ENCODE results near the gene ECE2.

ECE2 gene

DNA sequence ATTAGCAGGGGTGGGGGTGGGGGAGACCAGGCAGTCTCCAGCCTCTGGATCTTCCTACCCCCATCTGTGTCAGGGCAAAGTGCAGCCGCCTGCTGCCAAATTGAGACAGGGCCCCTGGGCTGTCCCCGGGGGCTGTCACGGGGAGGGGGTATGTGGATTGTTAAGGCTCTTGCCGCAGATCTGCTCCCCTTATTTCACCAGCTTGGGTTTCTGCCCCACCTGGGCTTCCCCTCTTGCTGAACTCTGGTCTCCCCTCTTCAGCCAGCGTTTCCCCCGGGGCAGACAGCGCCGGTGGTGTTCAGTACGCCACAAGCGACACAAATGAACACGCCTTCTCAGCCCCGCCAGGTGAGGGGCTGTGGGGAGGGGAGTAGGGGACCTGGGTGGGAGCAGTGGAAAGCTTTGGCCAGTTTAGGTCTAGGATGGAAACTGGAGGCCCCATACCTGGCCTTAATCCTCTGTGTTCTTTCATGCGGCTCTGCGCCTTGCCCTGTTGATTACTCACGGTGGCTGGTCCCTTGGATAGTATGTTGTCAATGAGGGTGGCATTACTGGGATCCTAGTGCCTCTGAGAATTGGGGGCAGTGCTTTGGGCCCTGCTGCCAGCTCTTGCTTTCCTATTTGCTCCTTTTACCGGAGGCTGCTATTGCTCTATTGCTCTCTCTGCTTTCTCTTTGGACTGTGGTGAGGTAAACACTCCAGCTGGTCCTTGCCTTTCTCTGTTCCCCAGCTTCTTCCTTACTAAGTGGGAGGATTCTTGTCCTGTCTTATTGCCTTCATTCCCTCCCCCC, 40.2 kb downstream of the ECE2 start:
- no peak for DNase-seq

DNA sequence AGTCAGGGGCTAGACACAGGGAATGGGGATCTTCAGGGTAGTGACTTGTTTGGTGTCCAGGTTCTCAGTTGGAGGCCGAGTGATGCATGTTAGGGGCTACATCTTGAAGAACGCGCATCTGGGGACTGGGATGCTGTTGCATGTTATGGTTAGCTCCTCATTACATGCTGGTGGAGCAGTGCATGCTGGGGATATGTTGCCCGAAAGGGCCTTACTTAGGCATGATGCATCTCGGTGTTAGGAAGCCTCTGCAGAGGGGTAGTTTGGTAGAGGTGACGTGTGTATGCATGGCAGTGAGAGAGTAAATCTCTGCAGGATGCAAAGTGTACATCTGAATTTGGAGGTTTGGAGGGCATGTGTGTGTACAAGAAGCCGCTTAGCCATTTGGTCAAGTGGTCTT, 41.0 kb downstream of the ECE2 start:
- DNase-seq, result no peak

DNA sequence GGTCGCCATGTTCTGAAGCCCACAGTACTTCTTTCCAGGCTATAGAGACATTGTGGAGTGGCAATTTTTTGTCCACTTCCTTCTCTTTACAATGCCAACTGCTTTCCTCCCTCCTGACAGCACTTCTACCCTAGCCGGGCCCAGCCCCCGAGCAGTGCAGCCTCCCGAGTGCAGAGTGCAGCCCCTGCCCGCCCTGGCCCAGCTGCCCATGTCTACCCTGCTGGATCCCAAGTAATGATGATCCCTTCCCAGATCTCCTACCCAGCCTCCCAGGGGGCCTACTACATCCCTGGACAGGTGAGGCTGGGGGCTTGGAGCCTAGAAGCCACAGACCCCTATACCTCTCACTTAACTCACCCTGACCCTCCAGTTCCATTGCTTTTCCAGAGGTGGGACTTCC, 41.4 kb downstream of the ECE2 start:
- no peak for DNase-seq

DNA sequence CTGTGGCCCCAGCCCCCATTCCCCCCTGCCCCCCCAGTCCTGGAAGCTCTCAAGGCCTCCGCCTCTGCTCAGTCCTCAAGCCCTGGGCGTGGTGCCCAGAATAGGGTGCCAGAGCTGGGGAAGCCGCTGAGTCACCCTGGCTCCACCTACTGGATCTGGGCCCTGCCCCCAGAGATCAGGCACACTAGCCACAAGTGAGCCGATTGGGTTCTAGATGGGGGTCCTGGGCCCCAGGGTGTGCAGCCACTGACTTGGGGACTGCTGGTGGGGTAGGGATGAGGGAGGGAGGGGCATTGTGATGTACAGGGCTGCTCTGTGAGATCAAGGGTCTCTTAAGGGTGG, 44.3 kb downstream of the ECE2 start:
- peak; percentile 87 for DNase-seq

DNA sequence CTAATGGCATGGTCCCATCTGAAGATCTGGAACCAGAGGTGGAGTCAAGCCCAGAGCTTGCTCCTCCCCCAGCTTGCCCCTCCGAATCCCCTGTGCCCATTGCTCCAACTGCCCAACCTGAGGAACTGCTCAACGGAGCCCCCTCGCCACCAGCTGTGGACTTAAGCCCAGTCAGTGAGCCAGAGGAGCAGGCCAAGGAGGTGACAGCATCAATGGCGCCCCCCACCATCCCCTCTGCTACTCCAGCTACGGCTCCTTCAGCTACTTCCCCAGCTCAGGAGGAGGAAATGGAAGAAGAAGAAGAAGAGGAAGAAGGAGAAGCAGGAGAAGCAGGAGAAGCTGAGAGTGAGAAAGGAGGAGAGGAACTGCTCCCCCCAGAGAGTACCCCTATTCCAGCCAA, 45.8 kb downstream of the ECE2 start:
- no peak for DNase-seq

GRCh38 chr3:184322731-184323487, 47.1 kb downstream of the ECE2 start:
- no peak for DNase-seq

DNA sequence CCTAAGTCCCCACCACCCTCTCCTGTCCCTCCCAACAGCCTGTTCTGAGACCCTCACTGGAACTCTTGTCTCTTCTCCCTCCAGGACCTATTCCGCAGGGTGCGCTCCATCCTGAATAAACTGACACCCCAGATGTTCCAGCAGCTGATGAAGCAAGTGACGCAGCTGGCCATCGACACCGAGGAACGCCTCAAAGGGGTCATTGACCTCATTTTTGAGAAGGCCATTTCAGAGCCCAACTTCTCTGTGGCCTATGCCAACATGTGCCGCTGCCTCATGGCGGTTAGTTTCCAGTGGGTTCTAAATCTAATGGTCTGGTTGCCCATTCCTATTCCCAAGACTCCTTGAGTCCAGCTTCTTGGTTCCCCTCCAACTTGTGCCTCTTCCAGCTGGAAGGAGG, 47.9 kb downstream of the ECE2 start:
- no peak for DNase-seq

GRCh38 chr3:184325269-184325668, 49.4 kb downstream of the ECE2 start:
- DNase-seq, result no peak

DNA sequence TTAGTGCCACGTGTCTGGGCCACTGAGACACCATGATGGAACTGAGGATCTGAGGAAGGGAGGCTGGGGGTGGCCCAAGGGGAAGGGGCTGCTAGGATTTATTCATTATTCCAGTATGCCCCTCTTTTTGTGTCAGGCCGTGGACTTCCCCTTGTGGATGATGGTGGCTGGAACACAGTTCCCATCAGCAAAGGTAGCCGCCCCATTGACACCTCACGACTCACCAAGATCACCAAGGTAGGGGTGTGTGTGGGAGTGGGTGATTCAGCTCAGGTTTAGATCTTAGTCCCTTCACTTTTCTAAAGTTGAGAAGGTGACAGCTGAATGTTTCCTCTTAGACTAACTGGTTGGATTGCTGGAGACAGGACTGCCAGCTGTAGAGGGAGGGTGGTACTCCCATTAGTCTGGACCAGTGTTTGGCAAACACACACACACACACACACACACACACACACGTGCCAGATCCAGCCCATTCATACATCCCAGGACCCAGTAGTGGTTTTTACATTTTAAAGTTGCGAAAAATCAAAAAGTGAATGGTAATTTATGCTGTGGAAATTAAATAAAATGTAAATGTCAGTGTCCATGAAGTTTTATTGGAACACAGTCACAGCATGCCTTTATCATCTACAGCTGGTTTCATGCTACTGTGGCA, 50.0 kb downstream of the ECE2 start:
- DNase-seq, result no peak

GRCh38 chr3:184327171-184327570, 51.3 kb downstream of the ECE2 start:
- no peak for DNase-seq

GRCh38 chr3:184328516-184328915, 52.7 kb downstream of the ECE2 start:
- no peak for DNase-seq

GRCh38 chr3:184332370-184333090, 56.7 kb downstream of the ECE2 start:
- no peak for DNase-seq

DNA sequence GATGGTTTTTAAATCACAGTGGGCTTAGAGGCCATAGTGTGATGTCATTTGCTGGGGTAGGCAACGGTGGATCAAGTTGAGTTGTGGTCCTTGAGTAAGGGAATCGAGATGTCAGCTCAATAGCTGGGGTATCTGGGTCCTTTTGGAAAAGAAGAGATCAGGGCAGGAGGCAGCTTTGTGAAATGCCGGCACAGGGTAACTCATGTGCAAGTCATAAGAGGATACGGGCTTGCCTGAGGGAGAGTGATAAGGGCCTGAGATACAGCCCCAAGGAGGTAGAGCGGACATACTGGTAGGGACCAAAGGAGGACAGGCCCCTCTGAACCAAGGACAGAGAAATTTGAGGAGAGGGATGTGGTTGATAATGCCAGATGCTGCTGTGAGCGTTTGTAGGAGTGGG, 57.4 kb downstream of the ECE2 start:
- no peak for DNase-seq

DNA sequence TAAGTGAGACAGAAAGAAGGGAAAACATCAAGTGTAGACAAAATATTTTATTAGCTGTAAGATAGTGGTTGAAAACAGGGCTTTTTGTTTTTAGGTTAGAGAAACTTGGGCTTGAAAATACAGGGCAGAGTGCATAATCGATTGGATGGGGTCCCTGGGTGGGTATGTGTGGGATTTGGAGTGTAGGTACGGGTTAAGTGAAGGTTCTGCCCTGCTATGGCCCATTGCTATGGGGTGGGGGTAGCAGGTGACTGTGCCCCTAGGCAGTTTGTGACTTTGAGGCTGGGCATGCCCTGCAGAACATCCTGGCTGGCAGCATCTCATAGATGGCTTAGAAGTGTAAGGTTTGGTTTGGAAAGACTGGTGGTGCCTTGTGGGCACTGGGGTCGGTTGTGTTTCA, 57.9 kb downstream of the ECE2 start:
- DNase-seq, result no peak

DNA sequence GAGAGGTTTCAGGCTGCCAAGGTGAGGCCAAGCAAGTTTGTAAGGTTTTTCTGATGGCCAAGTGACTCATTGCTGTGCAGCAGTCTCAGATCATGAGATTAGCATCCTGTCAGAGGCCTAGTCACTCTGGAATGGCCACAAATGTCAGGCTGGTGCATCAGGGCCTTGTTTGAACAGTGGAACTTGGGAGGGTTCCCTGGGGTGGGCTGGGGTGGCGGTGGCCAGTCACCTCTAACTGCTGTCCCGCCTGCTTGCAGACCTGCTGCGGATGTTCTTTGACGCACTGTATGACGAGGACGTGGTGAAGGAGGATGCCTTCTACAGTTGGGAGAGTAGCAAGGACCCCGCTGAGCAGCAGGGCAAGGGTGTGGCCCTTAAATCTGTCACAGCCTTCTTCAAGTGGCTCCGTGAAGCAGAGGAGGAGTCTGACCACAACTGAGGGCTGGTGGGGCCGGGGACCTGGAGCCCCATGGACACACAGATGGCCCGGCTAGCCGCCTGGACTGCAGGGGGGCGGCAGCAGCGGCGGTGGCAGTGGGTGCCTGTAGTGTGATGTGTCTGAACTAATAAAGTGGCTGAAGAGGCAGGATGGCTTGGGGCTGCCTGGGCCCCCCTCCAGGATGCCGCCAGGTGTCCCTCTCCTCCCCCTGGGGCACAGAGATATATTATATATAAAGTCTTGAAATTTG, 58.8 kb downstream of the ECE2 start:
- DNase-seq, result no peak

DNA sequence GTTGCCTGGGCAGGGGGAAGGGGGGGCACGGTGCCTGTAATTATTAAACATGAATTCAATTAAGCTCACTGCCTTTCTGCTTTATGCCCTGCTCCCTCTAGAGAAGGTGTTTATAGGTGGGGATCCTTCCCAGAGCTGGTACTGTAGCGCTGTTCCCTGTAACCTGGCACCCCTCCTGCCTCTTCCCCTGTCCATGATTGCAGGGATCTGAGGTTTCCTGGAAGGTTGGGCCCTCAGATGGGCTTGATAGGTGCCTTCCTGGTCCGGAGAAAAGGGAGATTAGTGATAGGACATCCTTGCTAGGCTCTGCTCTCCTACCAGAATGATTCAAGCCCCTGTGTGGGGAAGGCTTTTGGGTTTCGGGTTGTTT, 59.5 kb downstream of the ECE2 start:
- DNase-seq, result no peak

GRCh38 chr3:184335661-184336546, 60.1 kb downstream of the ECE2 start:
- DNase-seq, result peak; percentile 61

GRCh38 chr3:184336547-184337398, 61.0 kb downstream of the ECE2 start:
- DNase-seq, result peak; percentile 51

- peak; percentile 51 for DNase-seq
Measured at GRCh38 chr3:184337399-184337714, 61.5 kb downstream of the ECE2 start, which contains the start of gene FAM131A. Gene FAM131A, plus strand, starts transcription at chr3:184337600. Its CDS starts 31 bp downstream, at chr3:184337631.

DNA sequence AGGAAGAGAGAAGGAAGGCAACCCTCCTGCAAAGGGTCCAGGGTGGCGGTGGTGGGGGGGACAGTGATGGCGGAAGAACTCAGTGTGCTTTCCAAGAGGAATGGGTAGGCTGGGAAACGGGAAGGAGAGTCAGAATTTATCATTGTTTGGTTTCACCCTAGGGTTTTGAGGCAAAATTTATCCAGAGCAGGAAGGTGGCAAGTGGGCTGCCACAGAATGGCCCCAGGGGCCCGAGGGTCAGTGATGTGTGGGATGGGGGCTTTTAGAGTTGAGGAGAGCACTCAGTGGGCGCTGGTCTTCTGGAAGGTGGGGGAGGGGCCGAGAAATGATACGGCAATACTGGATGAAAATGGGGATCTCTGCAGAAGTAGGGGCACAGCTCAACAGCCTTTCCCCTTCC, 62.2 kb downstream of the ECE2 start:
- no peak for DNase-seq

DNA sequence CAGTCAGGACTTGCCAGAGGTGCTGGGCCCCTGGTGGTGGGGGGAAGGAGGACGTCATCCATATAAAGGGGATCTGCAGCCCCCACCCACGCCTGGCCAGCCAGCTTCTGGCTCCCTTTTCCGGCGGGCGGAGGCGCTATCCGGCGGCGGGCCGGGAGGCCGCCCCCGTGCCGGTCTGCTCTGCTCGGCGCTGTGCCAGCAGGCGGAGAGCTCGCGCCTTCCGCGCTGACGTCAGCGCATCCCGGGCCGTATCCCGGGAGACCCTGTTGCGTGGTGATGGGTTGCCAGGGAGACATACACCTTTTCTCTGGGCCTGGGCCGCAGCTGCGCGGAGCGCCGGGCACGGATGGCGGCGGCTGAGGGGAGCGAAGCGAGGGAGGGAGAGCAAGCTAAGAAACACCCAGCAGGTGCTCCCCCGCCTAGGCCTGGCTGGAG, 62.7 kb downstream of the ECE2 start:
- peak; percentile 66 for DNase-seq
